HepG2 (cell line): ENCODE results near the gene SPTB. TPM values are rescaled to one million over a fixed set of nuclear protein-coding genes. Genes with fewer than 3 reads are reported as not detected.

Experiments used
- E2F5 ChIP-seq: sonication (generic); formaldehyde crosslinking; conservative IDR thresholded peaks from 2 replicates; pipeline ENCODE4 v1.4.0; 2020; ENCODE audit warnings: missing genetic modification reagents
- HNF1B ChIP-seq: sonication (generic); formaldehyde crosslinking; IDR thresholded peaks from 2 replicates; pipeline ENCODE4 v1.5.1; 2020; ENCODE audit warnings: mild to moderate bottlenecking, moderate library complexity, missing genetic modification reagents
- MEF2D ChIP-seq: sonication (generic); formaldehyde crosslinking; IDR thresholded peaks from 2 replicates; pipeline ENCODE4 v1.5.1; 2020; ENCODE audit warnings: mild to moderate bottlenecking, missing genetic modification reagents
- MLX ChIP-seq: IDR thresholded peaks from 2 replicates; pipeline ENCODE4 v1.6.1; 2016
- NRL ChIP-seq: sonication (generic); formaldehyde crosslinking; IDR thresholded peaks from 2 replicates; pipeline ENCODE4 v1.5.0; 2020; ENCODE audit warnings: missing genetic modification reagents, mild to moderate bottlenecking, moderate library complexity, borderline replicate concordance
- SIN3B ChIP-seq: fragments of 150-350 bp; IDR thresholded peaks from 2 replicates; pipeline ENCODE4 v1.6.1; 2014; ENCODE audit warnings: low read length
- SOX5 ChIP-seq: IDR thresholded peaks from 2 replicates; pipeline ENCODE4 v1.6.1; 2016; ENCODE audit warnings: borderline replicate concordance
- WIZ ChIP-seq: sonication (generic); formaldehyde crosslinking; IDR thresholded peaks from 2 replicates; pipeline ENCODE4 v1.5.1; 2020; ENCODE audit warnings: mild to moderate bottlenecking, missing genetic modification reagents
- ZBTB4 ChIP-seq: sonication (generic); formaldehyde crosslinking; IDR thresholded peaks from 2 replicates; pipeline ENCODE4 v1.4.0; 2020; ENCODE audit warnings: missing genetic modification reagents, mild to moderate bottlenecking, borderline replicate concordance
- ZNF609 ChIP-seq: sonication (generic); formaldehyde crosslinking; IDR thresholded peaks from 2 replicates; pipeline ENCODE4 v1.4.0; 2020; ENCODE audit warnings: mild to moderate bottlenecking, missing genetic modification reagents, borderline replicate concordance
- ZNF710 ChIP-seq: sonication (generic); formaldehyde crosslinking; IDR thresholded peaks from 2 replicates; pipeline ENCODE4 v1.5.0; 2020; ENCODE audit warnings: mild to moderate bottlenecking, missing genetic modification reagents, borderline replicate concordance
- ZNF772 ChIP-seq: sonication (generic); formaldehyde crosslinking; IDR thresholded peaks from 2 replicates; pipeline ENCODE4 v1.5.0; 2020; ENCODE audit warnings: mild to moderate bottlenecking, missing genetic modification reagents
- ZSCAN30 ChIP-seq: sonication (generic); formaldehyde crosslinking; IDR thresholded peaks from 2 replicates; pipeline ENCODE4 v1.5.0; 2020; ENCODE audit warnings: mild to moderate bottlenecking, missing genetic modification reagents
- polyA plus RNA-seq, 8 experiments: library from polyadenylated mRNA; depleted of rRNA in 3 of 8; stranded (reverse) in 7 of 8; unstranded in 1 of 8; fragments of >200 nt; fragmentation: Illumina TruSeq in 4 of 8; extraction: Trizol in 4 of 8; gene quantifications; 2 replicates each; pipeline versions ENCODE4 v1.2.1 to v1.2.3, GENCODE V29; 2011 to 2016; ENCODE audit warnings: low read depth in 4 of 8, missing spikeins in 1 of 8, mixed read lengths in 1 of 8; ENCODE audit not compliant: insufficient read depth in 1 of 8
- total RNA-seq, 5 experiments: library from RNA; depleted of rRNA; stranded (reverse); fragments of >200 nt; fragmentation: Illumina TruSeq; extraction: Trizol; gene quantifications; 2 replicates each; pipeline ENCODE4 v1.2.3, GENCODE V29; 2016; ENCODE audit warnings: low read depth in 1 of 5

The SPTB gene
- total and polyA plus RNA-seq, 2 of the 13 experiments (the other 11 are each of a cell fraction or from before 2014, with no cell fraction given) = 0.01 to 0.02 TPM

GRCh38 chr14:64914237-64915028 is 34.7 kb upstream of the SPTB start, which contains the start of gene CHURC1 (continued):
- peak; percentile 43; the same call in 1 of the 2 replicates for TF ChIP-seq ZNF609
- no peak for TF ChIP-seq ZSCAN30 (CRISPR knock-in tag)
- TF ChIP-seq ZNF772 (CRISPR knock-in tag) = 0 out of 2 replicates have a peak, but pooled peaks have one; percentile 30
- TF ChIP-seq SIN3B = 0 out of 2 replicates have a peak, but pooled peaks have one; percentile 42
- 0 out of 2 replicates have a peak, but pooled peaks have one; percentile 41 for TF ChIP-seq MLX (CRISPR knock-in tag)
- TF ChIP-seq ZBTB4 (CRISPR knock-in tag) = peak; percentile 45; the same call in 1 of the 2 replicates
- TF ChIP-seq MEF2D (CRISPR knock-in tag) = no peak
- TF ChIP-seq ZNF710 = peak; percentile 59; the same call in 1 of the 2 replicates
- peak; percentile 53; the same call in 1 of the 2 replicates for TF ChIP-seq E2F5
- peak; percentile 24; the same call in 1 of the 2 replicates for TF ChIP-seq SOX5
- peak; percentile 47; the same call in 1 of the 2 replicates for TF ChIP-seq HNF1B (CRISPR knock-in tag)
- no peak for TF ChIP-seq WIZ
- TF ChIP-seq NRL (CRISPR knock-in tag) = peak; percentile 82; the same call in 1 of the 2 replicates
